ENCODE measurements around the gene PDLIM3.
"Not testable (repeated sequence)": the region's sequence is repeated elsewhere in the genome, so short reads cannot be mapped to it uniquely, and the experiment has no call there.

Gene PDLIM3

GRCh38 chr4:185532293-185532692 lies 3.0 kb downstream of the PDLIM3 start:
- no peak for TF ChIP-seq CTCF (IDR thresholded peaks at IDR 0.05; ENCODE audit: low read depth, low read length, poor library complexity, severe bottlenecking)
- TF ChIP-seq EZH2phosphoT487 (IDR thresholded peaks at IDR 0.05; ENCODE audit: borderline replicate concordance, low read length), result no peak
- H3K4me1 ChIP-seq (ENCODE audit: control insufficient read depth, low read length), result no peaks in the 10 kb centered on the region
- H3K4me2 ChIP-seq (ENCODE audit: low read length), result no peak overlapping the region
- H3K36me3 ChIP-seq (ENCODE audit: control insufficient read depth, low read length), result no peaks in the 10 kb centered on the region
- no peaks in the 10 kb centered on the region for H3K9me3 ChIP-seq (ENCODE audit: control insufficient read depth, insufficient read depth, low read length)
- no peaks in the 10 kb centered on the region for H3K9me2 ChIP-seq (replicated peaks; ENCODE audit: control insufficient read depth, low read length)
- no peaks in the 10 kb centered on the region for H3K79me2 ChIP-seq (ENCODE audit: control insufficient read depth, low read length)
- H3K27ac ChIP-seq (ENCODE audit: low read depth, low read length), result no peak overlapping the region
- H3K4me3 ChIP-seq (ENCODE audit: low read length), result no peak overlapping the region
- peaks cover 12% of the 10 kb centered on the region for H3K27me3 ChIP-seq (ENCODE audit: control insufficient read depth, low read length)
- H4K20me1 ChIP-seq (ENCODE audit: control insufficient read depth, insufficient read depth, low read depth, low read length), result no peaks in the 10 kb centered on the region
- H3F3A ChIP-seq (ENCODE audit: control insufficient read depth, insufficient read depth), result no peaks in the 10 kb centered on the region

GRCh38 chr4:185531654-185532053 lies 3.7 kb downstream of the PDLIM3 start:
- H3K4me1 ChIP-seq (ENCODE audit: control insufficient read depth, low read length); H3K4me2 ChIP-seq (ENCODE audit: low read length); H4K20me1 ChIP-seq (ENCODE audit: control insufficient read depth, insufficient read depth, low read depth, low read length); H3K79me2 ChIP-seq (ENCODE audit: control insufficient read depth, low read length); H3F3A ChIP-seq (ENCODE audit: control insufficient read depth, insufficient read depth); H3K9me3 ChIP-seq (ENCODE audit: control insufficient read depth, insufficient read depth, low read length); H3K4me3 ChIP-seq (ENCODE audit: low read length); H3K27ac ChIP-seq (ENCODE audit: low read depth, low read length); H3K36me3 ChIP-seq (ENCODE audit: control insufficient read depth, low read length); H3K9me2 ChIP-seq (replicated peaks; ENCODE audit: control insufficient read depth, low read length): not testable (repeated sequence)
- peaks cover 12% of the 10 kb centered on the region for H3K27me3 ChIP-seq (ENCODE audit: control insufficient read depth, low read length)

GRCh38 chr4:185529413-185529812 lies 5.9 kb downstream of the PDLIM3 start:
- Histone ChIP-seq H3K4me1 (ENCODE audit: control insufficient read depth, low read length) (no peaks in the 10 kb centered on the region), H3K36me3 (ENCODE audit: control insufficient read depth, low read length) (no peaks in the 10 kb centered on the region), H3K4me3 (ENCODE audit: low read length) (no peak overlapping the region), H3K27ac (ENCODE audit: low read depth, low read length) (no peak overlapping the region), H3K79me2 (ENCODE audit: control insufficient read depth, low read length) (no peaks in the 10 kb centered on the region), H4K20me1 (ENCODE audit: control insufficient read depth, insufficient read depth, low read depth, low read length) (no peaks in the 10 kb centered on the region), H3K27me3 (ENCODE audit: control insufficient read depth, low read length) (peaks cover 5% of the 10 kb centered on the region; the same call in 1 of the 2 replicates), H3K9me3 (ENCODE audit: control insufficient read depth, insufficient read depth, low read length) (0 out of 2 replicates have a peak, but pooled peaks cover 3% of the 10 kb centered on the region), H3K9me2 (replicated peaks; ENCODE audit: control insufficient read depth, low read length) (no peaks in the 10 kb centered on the region), H3K4me2 (ENCODE audit: low read length) (no peak overlapping the region), H3F3A (ENCODE audit: control insufficient read depth, insufficient read depth) (no peaks in the 10 kb centered on the region)
- TF ChIP-seq CTCF (IDR thresholded peaks at IDR 0.05; ENCODE audit: low read depth, low read length, poor library complexity, severe bottlenecking) (no peak), EZH2phosphoT487 (IDR thresholded peaks at IDR 0.05; ENCODE audit: borderline replicate concordance, low read length) (no peak)

- Histone ChIP-seq H3K79me2 (ENCODE audit: control insufficient read depth, low read length) (no peaks in the 10 kb centered on the region), H3K27ac (ENCODE audit: low read depth, low read length) (no peak overlapping the region), H3F3A (ENCODE audit: control insufficient read depth, insufficient read depth) (no peaks in the 10 kb centered on the region), H3K36me3 (ENCODE audit: control insufficient read depth, low read length) (no peaks in the 10 kb centered on the region), H3K4me3 (ENCODE audit: low read length) (no peak overlapping the region), H3K4me1 (ENCODE audit: control insufficient read depth, low read length) (no peaks in the 10 kb centered on the region), H3K9me3 (ENCODE audit: control insufficient read depth, insufficient read depth, low read length) (0 out of 2 replicates have a peak, but pooled peaks cover 3% of the 10 kb centered on the region), H3K4me2 (ENCODE audit: low read length) (no peak overlapping the region), H4K20me1 (ENCODE audit: control insufficient read depth, insufficient read depth, low read depth, low read length) (no peaks in the 10 kb centered on the region), H3K9me2 (replicated peaks; ENCODE audit: control insufficient read depth, low read length) (no peaks in the 10 kb centered on the region), H3K27me3 (ENCODE audit: control insufficient read depth, low read length) (no peaks in the 10 kb centered on the region)
- TF ChIP-seq CTCF (IDR thresholded peaks at IDR 0.05; ENCODE audit: low read depth, low read length, poor library complexity, severe bottlenecking) (no peak), EZH2phosphoT487 (IDR thresholded peaks at IDR 0.05; ENCODE audit: borderline replicate concordance, low read length) (no peak)
Observed at GRCh38 chr4:185524888-185525863, 10.1 kb downstream of the PDLIM3 start.

All from DOHH2 (cell line).